Measurements from ENCODE around the gene GRIK3. TPM values are rescaled to one million over a fixed set of nuclear protein-coding genes. Genes with fewer than 3 reads are reported as not detected.

Gene GRIK3
- total and polyA plus RNA-seq, 4 donors = 0.03 to 0.08 (median 0.05) TPM; not detected in 1

GRCh38 chr1:36797761-36798160 is 236.6 kb downstream of the GRIK3 start:
- DNase-seq (ENCODE audit: low spot score) = no peak
- H3K4me1 ChIP-seq (ENCODE audit: control insufficient read depth in 4 of 4, insufficient read depth in 4 of 4, low read length in 3 of 4) = no peaks in the 10 kb centered on the region
- TF ChIP-seq JUND (IDR thresholded peaks at IDR 0.05) (no peak), RXRA (IDR thresholded peaks at IDR 0.05) (no peak), ATF3 (IDR thresholded peaks at IDR 0.05) (no peak), GABPA (IDR thresholded peaks at IDR 0.05 in 1 of 2, conservative IDR thresholded peaks at IDR 0.05 in 1 of 2) (no peak), EGR1 (IDR thresholded peaks at IDR 0.05; ENCODE audit: low read depth in 2 of 2) (no peak), CTCF (IDR thresholded peaks at IDR 0.05; ENCODE audit: low read depth, low read length, missing input control) (no peak), SP1 (IDR thresholded peaks at IDR 0.05) (no peak), FOXA2 (IDR thresholded peaks at IDR 0.05) (no peak), MAX (IDR thresholded peaks at IDR 0.05) (no peak), YY1 (IDR thresholded peaks at IDR 0.05) (no peak)
- no peak overlapping the region for H3K4me3 ChIP-seq (ENCODE audit: low read depth in 1 of 3, low read length in 3 of 3)
- no peak overlapping the region for H3K9ac ChIP-seq (ENCODE audit: low read depth in 1 of 2, low read length in 2 of 2)
- no peak overlapping the region for H3K27ac ChIP-seq (ENCODE audit: low read depth in 1 of 2, low read length in 2 of 2)
- H3K27me3 ChIP-seq (ENCODE audit: control insufficient read depth in 4 of 4, insufficient read depth in 4 of 4, low read length in 3 of 4) = peaks cover 0 to 6% (median under 1%) of the 10 kb centered on the region in 4 donors
- H3K36me3 ChIP-seq (ENCODE audit: control insufficient read depth in 4 of 4, insufficient read depth in 3 of 4, low read depth in 1 of 4, low read length in 3 of 4) = no peaks in the 10 kb centered on the region
- no peaks in the 10 kb centered on the region for H3K9me3 ChIP-seq (ENCODE audit: control insufficient read depth in 4 of 4, low read length in 3 of 4)
- WGBS = 55% methylated on average over 7 of the region's 7 CpGs

- H3K4me3 ChIP-seq (ENCODE audit: low read depth in 1 of 3, low read length in 3 of 3) = no peak overlapping the region
- TF ChIP-seq EGR1 (IDR thresholded peaks at IDR 0.05; ENCODE audit: low read depth in 2 of 2) = no peak
- no peak for TF ChIP-seq CTCF (IDR thresholded peaks at IDR 0.05; ENCODE audit: low read depth, low read length, missing input control)
- H3K9me3 ChIP-seq (ENCODE audit: control insufficient read depth in 4 of 4, low read length in 3 of 4) = no peaks in the 10 kb centered on the region
- H3K9ac ChIP-seq (ENCODE audit: low read depth in 1 of 2, low read length in 2 of 2) = no peak overlapping the region
- H3K27ac ChIP-seq (ENCODE audit: low read depth in 1 of 2, low read length in 2 of 2) = no peak overlapping the region
- no peaks in the 10 kb centered on the region for H3K36me3 ChIP-seq (ENCODE audit: control insufficient read depth in 4 of 4, insufficient read depth in 3 of 4, low read depth in 1 of 4, low read length in 3 of 4)
- no peak for DNase-seq (ENCODE audit: low spot score)
- H3K27me3 ChIP-seq (ENCODE audit: control insufficient read depth in 4 of 4, insufficient read depth in 4 of 4, low read length in 3 of 4) = peaks cover 0 to 2% (median 0%) of the 10 kb centered on the region in 4 donors
- no peaks in the 10 kb centered on the region for H3K4me1 ChIP-seq (ENCODE audit: control insufficient read depth in 4 of 4, insufficient read depth in 4 of 4, low read length in 3 of 4)
- WGBS = 77% methylated on average over 5 of the region's 5 CpGs
Observed at GRCh38 chr1:36796733-36797132, 237.6 kb downstream of the GRIK3 start.

- no peaks in the 10 kb centered on the region for H3K36me3 ChIP-seq (ENCODE audit: control insufficient read depth in 4 of 4, insufficient read depth in 3 of 4, low read depth in 1 of 4, low read length in 3 of 4)
- no peak for TF ChIP-seq FOXA1 (IDR thresholded peaks at IDR 0.05)
- no peak overlapping the region for H3K4me3 ChIP-seq (ENCODE audit: low read depth in 1 of 3, low read length in 3 of 3)
- H3K27ac ChIP-seq (ENCODE audit: low read depth in 1 of 2, low read length in 2 of 2) = no peak overlapping the region
- H3K4me1 ChIP-seq (ENCODE audit: control insufficient read depth in 4 of 4, insufficient read depth in 4 of 4, low read length in 3 of 4) = no peaks in the 10 kb centered on the region
- 75% methylated on average over 5 of the region's 5 CpGs for WGBS
- no peak overlapping the region for H3K9ac ChIP-seq (ENCODE audit: low read depth in 1 of 2, low read length in 2 of 2)
- H3K9me3 ChIP-seq (ENCODE audit: control insufficient read depth in 4 of 4, low read length in 3 of 4) = no peaks in the 10 kb centered on the region
- no peak for DNase-seq (ENCODE audit: low spot score)
- H3K27me3 ChIP-seq (ENCODE audit: control insufficient read depth in 4 of 4, insufficient read depth in 4 of 4, low read length in 3 of 4) = peaks cover 0 to 2% (median 0%) of the 10 kb centered on the region in 4 donors
Observed at GRCh38 chr1:36796106-36796590, 238.2 kb downstream of the GRIK3 start.

Data from liver (tissue), 9 donors.